ENCODE results near the gene FES.

DNA sequence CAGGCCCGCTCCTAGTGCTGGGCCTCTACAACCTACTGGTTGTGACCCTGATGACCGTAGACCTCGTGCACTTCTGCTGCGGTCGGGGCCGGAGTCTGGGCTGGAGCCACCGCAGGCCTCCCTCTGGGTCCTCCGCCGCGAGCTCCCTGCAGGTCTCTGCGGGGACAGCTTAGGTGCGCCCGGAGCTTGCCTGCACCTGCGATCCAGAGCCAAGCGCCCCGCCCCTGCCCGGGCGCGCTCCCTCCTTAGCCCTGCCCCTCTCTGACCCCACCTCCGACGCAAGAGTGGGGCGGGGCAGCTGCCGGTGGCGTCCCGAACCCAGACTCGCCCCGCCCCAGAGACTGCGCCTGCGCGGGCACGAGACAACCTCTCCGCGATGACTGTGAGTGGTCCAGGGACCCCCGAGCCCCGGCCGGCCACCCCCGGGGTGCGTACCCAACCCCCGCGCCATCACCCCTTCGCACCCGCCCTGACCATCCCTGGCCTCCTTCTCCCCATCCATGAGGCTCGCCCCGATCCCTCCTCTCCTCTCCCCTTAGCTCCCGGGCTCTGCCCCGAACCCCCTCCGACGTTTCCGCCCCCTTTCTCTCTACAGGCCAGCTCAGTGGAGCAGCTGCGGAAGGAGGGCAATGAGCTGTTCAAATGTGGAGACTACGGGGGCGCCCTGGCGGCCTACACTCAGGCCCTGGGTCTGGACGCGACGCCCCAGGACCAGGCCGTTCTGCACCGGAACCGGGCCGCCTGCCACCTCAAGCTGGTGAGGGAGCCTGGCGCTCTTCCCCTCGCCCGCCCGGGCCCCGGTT, 50.8 kb downstream of the FES start, which contains the start of gene UNC45A:
- TF ChIP-seq, protein P1, sequence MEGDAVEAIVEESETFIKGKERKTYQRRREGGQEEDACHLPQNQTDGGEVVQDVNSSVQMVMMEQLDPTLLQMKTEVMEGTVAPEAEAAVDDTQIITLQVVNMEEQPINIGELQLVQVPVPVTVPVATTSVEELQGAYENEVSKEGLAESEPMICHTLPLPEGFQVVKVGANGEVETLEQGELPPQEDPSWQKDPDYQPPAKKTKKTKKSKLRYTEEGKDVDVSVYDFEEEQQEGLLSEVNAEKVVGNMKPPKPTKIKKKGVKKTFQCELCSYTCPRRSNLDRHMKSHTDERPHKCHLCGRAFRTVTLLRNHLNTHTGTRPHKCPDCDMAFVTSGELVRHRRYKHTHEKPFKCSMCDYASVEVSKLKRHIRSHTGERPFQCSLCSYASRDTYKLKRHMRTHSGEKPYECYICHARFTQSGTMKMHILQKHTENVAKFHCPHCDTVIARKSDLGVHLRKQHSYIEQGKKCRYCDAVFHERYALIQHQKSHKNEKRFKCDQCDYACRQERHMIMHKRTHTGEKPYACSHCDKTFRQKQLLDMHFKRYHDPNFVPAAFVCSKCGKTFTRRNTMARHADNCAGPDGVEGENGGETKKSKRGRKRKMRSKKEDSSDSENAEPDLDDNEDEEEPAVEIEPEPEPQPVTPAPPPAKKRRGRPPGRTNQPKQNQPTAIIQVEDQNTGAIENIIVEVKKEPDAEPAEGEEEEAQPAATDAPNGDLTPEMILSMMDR (IDR thresholded peaks at IDR 0.05): peak in 1 of 6 experiments; percentile 23
- peak; percentile 93 to 94 for TF ChIP-seq POLR2A (IDR thresholded peaks at IDR 0.05)

All from Peyer's patch (tissue), 4 donors.